NCI-H2029 (cell line): Measurements from ENCODE around the gene TXLNG.

Experiments
- DNase-seq: peaks from one replicate; lab custom pipeline; 2025; lab: John Stamatoyannopoulos, UW

Gene TXLNG

DNA sequence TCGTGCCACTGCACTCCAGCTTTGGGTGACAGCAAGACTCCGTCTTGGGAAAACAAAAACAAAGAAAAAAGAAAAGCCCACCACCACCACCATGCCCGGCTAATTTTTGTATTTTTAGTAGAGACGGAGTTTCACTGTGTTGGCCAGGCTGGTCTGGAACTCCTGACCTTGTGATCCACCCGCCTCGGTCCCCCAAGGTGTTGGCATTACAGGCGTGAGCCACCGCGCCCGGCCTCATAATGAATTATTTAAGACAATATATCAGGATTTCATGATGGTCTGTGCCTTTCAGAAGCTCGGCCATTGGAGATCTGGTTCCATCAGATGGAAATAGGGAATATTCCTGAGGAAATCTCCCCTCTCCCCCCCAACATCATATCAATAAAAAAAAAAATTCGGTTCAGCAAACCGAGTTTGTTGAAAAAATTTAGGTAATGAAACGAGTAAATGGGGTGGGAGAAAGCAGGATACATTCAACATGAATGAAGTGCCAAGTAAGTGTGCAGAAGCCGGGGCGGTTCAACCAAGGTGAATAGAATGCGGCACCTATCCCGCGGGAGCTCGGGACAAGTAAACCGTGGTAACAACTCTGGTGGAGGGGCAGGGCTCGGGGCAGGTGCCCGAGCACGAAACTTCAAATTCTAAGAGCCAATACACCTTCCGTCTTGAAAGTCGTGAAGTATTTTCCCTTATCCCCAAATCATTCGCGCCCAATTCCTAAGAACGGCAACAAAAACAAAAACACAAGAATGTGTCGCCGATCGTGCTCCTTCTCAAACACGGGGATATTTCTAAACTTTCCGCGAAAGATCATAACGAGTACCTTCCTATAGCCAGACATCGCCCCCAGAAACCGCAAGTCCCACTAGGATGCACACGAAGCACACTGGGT, 773 bp upstream of the TXLNG start:
- DNase-seq, result no peak

DNA sequence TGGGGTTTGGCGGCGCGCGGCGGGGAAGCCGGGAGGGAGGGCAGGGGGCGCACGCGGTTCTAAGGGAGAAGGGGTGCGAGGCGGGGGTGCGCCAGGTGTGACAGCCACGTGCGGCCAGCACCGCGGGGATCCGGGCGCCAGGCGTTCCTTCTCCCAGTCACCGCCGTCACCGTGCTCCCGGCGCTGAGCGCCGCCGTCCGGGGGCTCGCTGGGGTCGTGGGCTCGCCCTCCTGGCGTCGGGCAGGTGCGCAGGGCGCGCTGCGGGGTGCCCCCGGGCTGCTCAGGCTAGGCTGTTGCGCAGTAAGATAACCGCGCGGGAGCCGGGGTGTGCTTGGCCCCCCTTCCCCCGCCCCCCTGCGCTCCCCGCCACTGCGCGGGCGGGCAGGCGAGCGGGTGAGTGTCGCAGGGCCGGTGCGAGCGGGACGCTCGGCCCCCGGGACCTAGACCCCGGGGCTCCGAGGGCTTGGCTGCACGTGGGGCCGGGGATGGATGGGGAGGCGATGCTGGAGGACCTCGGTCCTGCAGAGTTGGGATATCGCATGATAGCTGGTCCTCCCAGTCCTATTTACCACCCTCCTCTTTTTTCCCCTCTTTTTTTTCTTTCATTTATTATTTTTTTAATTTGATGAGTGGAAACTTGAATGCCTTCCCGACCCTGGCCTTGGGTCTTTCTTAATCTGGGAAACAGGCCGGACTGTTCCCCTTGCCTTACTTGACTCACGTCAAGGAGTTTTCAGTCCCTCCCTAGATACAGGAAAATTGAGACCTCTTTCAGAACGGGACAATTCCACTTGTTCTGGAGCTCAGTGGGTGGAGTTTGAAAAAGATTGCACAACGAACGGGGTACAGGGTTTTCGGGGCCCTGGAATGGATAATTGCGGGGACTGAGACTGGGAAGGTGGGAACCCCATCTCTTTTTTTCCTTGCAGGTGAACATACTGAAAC, 797 bp downstream of the TXLNG start:
- no peak for DNase-seq

DNA sequence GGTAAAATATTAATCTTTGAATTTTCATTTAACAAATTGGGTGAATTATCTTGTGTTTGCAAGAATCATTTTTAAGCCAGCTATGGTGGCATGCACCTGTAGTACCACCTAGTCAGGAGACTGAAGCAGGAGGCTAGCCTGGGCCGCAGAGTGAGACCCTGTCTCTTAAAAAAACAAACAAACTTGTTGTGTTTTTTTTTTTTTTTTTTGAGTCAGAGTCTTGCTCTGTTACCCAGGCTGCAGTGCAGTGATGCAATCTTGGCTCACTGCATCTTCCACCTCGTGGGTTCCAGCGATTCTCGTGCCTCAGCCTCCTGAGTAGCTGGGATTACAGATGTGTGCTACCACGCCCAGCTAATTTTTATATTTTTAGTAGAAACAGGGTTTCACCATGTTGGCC, 2.2 kb downstream of the TXLNG start:
- DNase-seq, result no peak

DNA sequence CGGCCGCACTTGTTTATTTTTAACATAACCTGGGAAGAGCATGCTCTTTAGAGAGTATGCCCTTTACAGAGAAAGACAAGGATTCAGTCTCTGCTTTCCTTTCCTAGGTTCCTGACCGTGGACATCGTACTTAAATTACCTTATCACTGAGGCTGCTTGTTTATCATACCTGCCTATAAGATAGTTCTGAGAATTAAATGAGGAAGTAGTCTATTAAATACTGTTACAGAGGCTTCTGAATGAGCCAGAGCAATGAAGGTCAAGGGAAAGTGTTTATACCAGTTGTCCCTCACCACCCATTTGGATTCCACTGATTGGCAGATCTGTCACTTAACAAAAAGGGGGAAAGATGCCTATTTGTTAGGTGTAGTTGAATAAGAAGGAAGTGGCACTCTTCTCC, 10.0 kb downstream of the TXLNG start:
- DNase-seq, result no peak

DNA sequence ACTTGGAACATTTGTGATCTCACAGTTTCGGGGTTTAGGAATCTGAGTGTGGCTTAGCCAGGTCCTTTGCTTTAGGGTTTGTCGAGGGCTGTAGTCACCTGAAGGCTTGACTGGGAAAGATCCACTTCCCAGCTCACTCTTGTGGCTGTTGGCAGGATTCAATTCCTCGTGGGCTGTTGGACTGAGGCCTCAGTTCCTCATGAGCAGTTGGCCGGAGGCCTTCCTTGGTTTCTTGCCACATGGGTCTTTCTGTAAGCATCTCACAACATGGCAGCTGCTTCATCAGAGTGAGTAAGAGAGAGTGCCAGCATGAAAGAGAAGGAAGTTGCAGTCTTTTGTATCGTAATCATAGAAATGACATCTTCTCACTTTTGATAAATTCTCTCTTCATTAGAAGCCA, 11.1 kb downstream of the TXLNG start:
- DNase-seq, result no peak

DNA sequence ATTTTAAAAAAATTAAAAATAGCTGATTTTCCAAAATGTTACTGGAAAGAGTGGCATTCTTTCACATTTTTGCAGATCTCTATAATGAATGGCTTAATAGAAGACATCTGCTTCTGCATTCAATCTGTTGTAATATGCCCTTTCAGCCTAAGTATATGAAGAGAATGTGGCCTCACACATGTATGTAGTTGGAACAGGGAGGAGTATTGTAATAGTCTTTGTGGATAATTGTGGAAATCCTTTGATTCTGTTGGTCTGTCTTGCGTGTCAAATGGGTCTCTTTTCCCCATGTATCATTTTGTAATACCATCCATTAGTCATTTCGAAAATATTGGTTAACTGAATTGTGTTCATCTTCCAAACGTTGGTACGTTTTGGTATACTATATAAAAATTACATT, 11.6 kb downstream of the TXLNG start:
- no peak for DNase-seq

DNA sequence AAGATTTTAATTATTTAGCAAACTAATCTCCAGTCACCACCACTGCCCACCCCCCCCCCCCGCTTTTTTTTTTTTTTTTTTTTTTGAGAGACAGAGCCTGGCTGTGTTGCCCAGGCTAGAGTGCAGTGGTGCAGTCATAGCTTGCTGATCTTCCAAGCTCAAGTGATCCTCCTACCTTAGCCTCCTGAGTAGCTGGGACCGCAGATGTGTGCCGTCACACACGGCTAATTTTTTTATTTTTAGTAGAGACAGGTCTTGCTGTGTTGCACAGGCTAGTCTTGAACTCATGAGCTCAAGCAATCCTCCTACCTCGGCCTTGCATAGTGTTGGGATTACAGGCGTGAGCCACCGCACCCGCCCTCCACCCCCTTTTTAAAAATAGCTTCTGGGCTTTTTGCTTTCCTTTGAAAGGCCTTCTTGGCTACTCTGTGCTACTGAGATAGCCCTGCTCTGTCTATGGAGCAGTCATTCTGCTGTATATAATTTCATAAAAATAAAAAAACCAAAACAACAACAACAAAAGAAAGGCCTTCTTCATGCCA, 18.7 kb downstream of the TXLNG start:
- DNase-seq, result no peak

DNA sequence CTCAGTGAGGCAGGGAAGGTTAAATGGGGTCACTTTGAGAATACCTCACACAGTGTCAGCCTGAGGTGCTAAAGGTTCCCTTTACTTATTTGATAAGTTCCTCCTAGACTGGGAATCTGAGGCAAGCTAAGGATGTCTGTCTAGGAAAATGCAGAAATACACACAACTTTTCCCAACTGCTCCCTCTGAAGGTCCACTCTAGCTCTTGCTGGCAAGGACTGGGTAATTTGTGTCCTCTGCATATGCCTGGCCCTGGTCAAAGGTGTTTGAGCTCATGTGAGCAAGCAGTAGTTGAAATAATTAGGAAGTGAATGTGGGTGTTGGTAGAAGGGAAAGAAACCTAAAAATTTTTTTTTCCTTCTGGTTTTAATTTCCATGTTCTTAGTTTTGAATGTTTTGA, 21.3 kb downstream of the TXLNG start:
- no peak for DNase-seq

DNA sequence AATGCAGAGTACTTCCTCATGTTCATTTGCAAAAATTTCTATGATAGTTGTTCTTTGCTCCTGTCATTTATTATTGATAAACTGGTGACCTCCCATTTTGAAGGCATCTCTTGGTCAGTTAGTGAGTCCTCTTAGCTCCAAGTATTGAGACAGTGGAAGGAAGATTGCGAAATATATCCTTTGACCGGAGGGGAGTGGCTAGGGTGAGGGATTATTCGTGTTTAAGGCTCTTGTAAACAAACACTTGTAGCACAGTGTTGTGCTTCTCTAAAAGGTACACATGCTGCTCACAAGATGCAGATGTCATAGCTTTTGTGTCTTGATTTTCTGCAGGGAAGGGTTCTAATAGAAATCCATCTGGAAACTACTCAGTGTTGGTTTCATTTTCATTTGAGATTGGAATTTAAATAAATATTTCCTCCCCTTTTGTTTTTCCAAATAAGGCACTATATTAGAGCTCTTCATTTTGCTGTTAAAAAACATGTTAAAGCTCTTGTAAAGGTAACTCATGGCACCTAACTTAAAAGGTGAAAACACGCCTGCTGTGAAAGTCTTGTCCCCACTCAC, 21.8 kb downstream of the TXLNG start:
- peak; percentile 16 for DNase-seq

DNA sequence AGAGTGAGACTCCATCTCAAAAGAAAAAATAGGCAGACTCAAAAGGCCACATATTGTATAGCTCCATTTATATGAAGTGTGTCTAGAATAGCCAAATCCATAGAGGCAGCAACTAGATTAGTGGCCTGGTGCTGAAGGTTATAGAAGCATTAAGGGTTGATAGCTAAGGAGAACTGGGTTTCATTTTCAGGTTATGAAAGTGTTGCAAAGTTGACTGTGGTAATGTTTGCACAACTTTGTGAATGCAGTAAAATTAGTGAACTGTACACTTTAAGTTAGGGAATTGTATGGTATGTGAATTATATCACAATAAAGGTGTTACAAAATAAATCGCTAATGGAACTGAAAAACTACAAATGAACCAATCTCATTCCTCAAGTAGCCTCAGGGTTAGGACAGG, 28.3 kb downstream of the TXLNG start:
- no peak for DNase-seq

DNA sequence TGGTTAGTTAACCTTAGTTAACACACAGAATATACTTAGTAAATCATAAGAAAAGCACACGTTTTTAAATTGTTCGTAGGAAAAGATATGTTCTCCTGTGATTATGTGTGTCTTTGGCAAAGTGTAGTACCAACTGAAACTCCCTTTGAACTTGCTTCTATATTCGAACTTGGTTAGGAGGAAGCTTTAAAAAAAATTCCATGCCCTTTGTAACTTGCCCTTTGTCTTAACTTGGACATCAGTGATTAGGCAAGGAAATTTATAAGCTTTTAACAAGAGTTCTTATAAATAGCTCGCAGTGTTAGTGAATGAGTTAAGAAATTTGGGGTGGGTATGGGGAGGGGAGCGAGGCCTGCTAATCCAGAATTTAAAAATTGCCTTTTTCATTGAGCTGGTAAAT, 33.4 kb downstream of the TXLNG start:
- DNase-seq, result no peak

DNA sequence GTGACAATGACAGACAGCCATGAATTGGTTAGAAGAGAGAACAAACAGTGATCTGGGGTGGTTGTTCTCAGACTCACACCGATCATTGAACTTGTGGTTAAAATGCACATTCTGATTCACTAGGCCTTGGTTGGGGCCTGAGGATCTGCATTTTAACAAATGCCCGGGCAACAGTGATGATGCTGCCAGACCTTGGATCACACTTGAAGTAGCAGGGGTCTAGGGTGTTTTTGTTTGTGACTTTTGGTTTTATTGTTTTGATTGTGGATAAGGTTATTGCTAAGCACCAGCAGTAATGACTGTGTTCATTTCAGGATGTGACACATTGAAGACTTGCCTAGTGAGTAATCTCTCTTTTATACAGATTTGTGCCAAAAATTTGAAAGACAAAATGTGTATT, 36.5 kb downstream of the TXLNG start:
- DNase-seq, result no peak

DNA sequence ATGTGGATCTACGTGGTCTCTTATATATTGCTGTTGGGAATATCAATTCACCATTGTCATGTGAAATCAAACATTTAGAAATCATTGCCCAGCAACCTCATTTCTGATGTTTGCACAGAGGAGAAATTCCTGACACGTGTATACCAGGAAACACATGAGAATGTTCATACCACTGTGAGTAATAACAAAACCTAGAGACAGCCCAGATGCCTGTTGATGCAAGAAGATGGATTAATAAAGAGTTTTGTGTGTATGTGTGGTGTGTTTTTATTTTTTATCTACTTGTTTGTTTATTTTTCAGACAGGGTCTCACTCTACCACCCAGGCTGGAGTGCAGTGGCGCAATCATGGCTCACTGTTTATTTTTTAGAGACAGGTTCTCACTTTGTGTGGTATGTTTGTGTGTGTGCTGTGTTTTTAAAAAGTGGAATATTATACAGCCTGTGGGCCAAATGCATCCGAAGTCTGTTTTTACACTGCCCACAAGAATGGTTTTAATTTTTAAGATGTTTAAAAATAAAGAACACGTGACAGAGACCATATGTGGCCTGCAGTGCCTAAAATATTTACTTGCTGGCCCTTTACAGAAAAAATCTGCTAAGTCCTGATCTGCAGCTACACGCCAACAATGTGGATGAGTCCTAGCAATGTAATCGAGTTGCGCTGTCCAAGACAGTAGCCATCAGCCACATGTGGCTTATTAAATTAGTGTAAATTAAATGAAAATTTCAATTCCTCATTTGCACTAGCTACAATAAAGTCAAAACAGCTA, 39.2 kb downstream of the TXLNG start:
- no peak for DNase-seq

DNA sequence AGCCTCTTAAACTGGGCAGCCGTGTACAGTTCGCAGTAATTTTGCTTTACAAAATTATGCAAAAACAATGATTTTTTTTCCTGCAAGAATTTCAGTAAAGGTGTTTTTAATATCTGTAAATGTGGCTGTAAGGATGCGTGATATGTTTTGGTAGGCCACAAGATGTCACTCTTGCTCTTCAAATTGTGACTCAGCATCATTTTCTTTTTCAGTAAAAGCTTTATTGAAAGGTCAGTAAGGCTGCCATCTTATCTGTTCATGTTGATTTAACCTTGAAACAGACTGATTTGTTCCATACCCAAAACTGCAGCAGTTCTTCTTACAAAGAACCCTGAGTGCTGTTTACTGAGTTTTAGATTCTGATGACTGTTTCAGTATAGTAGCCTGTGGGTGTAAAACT, 39.9 kb downstream of the TXLNG start:
- no peak for DNase-seq

DNA sequence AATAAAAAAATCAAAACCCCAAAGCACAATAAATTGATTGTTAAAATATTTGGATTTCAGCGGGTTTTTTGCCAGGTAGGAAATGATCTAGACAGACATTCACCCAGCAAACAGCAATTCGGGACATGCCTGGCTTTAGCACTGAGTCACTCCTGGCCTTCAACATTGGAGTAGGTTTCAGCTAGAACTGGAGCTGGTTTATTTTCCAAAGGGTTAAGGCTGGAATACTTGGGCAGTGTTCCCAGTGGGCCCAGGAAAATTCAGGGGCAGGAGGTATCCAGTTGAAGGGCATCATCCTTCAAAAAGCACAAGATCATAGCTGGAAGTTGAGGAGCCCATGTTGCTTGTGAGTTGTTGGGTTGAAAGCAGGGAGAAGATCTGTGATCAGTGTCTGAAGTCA, 41.0 kb downstream of the TXLNG start:
- no peak for DNase-seq

DNA sequence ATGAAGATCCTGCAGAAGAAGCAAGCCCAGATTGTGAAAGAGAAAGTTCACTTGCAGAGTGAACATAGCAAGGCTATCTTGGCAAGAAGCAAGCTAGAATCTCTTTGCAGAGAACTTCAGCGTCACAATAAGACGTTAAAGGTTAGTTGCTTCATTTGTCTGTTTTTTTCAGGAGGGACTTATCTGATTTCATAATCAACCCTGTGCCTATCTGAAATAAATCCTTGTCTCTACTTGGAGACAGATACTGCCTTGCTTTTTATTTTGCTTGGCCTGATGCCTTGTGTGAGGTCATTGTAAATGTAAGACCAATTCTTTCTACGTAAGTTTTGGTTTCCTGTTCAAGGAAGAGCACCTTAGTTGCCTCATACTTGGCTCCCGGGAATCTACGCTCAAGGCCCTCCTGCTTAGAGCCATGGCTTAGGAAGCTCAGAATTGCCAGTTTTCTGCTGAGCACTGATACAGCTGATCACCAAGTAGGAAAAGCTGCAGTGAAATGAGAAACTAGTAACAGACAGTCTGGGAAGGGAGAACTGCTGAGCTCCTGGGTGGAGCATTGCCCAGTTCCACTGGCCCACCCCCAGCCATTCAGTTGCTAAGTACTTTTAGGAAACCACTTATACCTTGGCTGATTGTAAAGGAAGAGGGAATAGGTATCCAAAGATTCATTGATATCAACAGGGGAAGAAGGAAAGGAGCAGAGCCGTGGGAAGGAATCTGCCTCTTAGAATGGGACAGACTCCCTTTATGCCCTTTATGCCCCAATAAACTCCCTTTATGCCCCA, 42.0 kb downstream of the TXLNG start:
- peak; percentile 55 for DNase-seq

DNA sequence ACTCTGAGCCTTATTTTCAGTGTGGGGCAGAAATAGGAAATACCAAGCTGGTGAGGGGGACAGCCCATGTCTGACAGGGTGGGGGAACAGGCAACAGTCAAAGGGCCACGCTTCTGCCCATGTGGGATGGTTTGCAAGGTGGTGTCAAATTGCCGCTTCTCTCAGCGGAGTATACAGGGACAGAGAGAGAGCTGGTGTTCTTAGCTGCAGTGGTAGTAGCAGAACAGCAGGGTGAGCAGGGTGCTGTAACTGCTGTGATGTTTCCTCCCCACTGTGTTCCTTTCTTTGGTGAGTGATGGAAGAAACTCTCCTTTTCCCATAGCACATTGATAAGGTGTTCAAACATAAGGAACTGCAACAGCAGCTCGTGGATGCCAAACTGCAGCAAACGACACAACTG, 46.0 kb downstream of the TXLNG start:
- no peak for DNase-seq

DNA sequence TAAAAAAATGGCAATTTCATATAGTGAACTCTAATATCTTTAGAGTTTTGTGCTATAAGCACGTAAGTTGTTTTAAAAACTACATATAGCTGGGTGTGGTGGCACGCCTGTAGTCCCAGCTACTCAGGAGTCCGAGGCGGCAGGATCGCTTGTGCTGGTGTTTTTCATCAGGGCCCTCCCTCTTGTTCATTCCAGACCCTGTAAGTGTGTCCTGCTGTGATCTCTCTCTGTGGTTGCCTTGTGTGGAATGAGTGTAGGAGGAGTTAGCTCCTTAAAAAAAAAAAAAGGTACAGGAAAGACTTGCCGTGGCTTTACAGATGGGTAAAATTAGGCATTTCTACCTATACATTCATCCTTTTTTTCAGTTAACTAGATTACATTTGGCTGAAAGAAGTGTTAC, 48.5 kb downstream of the TXLNG start:
- no peak for DNase-seq

DNA sequence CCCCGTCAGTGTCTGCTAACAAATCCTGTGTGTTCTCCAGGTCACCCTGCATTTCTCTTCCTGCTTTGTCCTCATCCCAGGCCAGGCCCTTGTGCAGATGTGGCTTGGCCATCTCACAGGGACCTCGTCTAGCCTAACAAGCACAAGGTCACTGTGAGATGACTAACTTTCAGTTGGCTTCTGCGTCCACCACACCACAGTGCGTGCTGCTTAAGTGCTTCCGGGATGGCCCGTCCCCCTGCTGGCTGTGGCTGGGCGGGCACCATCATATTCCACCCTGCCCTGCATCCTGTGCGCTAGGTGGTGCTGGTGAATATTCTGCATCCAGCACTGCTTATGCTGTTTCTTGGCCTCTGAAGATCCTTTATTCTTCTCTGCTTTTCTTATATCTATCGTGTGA, 50.1 kb downstream of the TXLNG start:
- DNase-seq, result no peak

DNA sequence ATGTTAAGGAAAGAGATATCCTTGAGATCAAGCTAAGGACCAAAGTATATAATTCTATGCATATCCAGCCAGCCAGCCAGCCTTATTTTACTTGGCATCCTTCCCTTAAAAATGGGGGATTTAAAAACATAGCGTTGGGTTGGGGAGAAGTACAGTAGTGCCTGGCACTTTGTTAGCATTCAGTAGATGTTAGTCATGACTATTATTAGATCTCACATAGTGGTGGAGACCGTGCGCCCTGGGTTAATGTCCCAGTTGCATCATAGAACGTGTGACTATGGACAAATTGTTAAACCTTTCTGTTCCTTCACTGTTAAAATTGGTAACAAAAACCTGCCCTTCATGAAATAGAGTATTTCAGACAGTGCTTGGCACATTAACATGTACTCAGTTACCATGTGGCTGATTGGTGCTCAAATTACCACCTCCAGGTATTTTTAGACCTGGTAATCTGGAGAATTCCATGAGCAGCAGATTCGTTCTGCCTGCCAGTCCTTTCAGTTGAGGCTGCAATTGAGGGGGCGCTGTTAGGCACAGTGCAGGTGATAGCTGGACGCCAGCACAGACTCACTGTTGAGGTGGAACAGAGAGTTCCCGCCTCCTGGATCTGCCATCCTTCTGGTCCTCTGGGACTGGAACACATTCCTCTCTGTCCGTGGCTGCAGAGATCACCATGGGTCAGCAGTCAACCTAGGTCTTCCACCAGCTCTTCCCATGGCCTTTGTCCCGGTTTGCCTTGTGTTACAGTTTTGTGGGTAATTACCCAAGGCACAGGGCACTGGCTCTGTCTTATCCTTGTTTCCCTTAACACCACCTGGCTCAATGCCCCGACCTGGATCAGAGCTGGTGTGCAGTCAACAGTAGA, 52.2 kb downstream of the TXLNG start:
- DNase-seq, result no peak
